Gastroesophageal sphincter (tissue), 3 donors: Measurements from ENCODE around the gene GPR26.

ENCODE experiments used
- CTCF ChIP-seq, 4 experiments: fragments of 200-600 bp in 2 of 4; fragments of 450-650 bp in 2 of 4; sonication (generic) in 1 of 4; IDR thresholded peaks; one replicate each; pipeline ENCODE4 v1.5.1; 2017 to 2019; ENCODE audit warnings: antibody characterized with exemption in 4 of 4, mild to moderate bottlenecking in 2 of 4, moderate library complexity in 2 of 4
- EP300 ChIP-seq: sonication (generic); formaldehyde crosslinking; IDR thresholded peaks from one replicate; pipeline ENCODE4 v1.6.1; 2017; ENCODE audit warnings: antibody characterized with exemption, mild to moderate bottlenecking

- TF ChIP-seq EP300, result no peak
- TF ChIP-seq CTCF (IDR thresholded peaks at IDR 0.05), result no peak
Observed at GRCh38 chr10:123642697-123643096, 23.5 kb upstream of the GPR26 start.
